ENCODE data around the gene CLPTM1L. TPM values are rescaled to one million over a fixed set of nuclear protein-coding genes. Genes with fewer than 3 reads are reported as not detected.
A peak's percentile ranks its signal among the peaks of the same experiment; 100 is the strongest.

CLPTM1L gene
- total and polyA plus RNA-seq, 5 experiments from 2014 or later: 24.9 to 70.1 (median 66.4) TPM

DNA sequence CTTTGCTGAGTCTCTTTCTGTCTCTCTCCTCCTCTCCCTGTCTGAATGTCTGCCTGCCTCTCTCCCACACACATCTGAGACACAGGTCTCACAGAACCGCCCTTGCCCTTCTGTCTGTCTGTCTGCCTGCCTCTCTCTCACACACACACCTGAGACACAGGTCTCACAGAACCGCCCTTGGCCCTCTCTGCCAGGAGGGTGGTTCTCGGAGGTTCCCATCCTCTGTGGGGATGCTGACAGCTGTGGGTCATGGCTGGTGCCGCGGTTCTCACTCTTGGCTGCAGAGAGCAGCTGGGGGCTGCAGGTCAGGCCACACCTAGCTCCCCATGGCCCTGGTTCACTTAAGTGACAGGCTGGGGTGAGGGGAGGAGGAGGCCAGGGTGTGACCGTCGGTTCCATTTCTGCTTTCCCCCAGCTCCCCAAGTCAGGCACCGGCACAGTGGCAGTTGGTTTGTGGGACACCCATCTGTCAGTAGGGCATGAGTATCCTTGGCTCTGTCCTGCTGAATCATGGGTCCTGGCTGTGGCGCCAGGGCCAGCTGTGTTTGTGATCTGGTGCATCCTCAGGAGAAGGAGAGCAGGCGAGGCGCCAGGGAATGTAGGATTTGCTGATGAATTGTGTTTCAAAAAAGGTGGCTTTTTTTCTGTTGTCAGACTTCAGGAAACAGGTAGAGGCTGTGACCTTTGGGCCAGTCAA lies 42.3 kb upstream of the CLPTM1L start:
- Mint-ChIP-seq H3K4me1 (peaks cover 15 to 26% (median 25%) of the 10 kb centered on the region in 4 donors), H3K9me3 (no peaks in the 10 kb centered on the region), H3K4me3 (peak overlapping the region; percentile 93 to 100 (median 98)), H3K27me3 (peaks cover 0 to 7% (median 3%) of the 10 kb centered on the region in 5 donors), H3K27ac (peak overlapping the region; percentile 98 to 100 (median 100)), H3K36me3 (no peaks in the 10 kb centered on the region)
- POLR2A ChIA-PET: interaction anchor here (2.5 to 3.7 kb wide), 4 partner anchors 42 to 247 kb away, joined by 10 to 43 read pairs (median 24); partner anchors contain the start of genes CLPTM1L and LPCAT1
- no peak for ATAC-seq
- DNase-seq: peak in 2 of 10 donors; percentile 10 to 20

DNA sequence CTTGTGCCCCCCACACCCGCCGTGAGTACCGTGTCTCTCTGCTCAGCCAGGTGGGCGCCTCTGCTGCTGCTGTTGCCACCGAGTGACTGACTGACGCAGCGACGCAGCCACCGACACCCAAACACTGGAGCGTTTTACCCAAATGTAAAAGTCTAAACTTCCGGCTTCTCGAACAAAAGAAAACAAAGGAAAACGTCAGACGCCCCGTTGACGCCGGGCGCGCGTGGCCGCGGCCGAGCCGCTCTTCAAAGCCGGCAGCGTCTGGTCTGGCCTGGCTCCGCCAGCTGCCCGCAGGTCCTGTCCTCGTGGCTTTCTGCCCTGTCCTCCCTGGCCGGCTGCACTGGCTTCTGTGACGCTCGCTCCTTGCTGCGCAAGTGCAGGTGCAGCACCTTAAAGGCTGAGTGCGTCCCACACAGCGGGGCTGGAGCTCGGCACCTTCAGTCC lies 41.4 kb upstream of the CLPTM1L start:
- peaks cover 18 to 31% (median 29%) of the 10 kb centered on the region in 4 donors for H3K4me1 Mint-ChIP-seq
- DNase-seq: peak in 9 of 10 donors; percentile 61 to 92 (median 86)
- peaks cover 0 to 3% (median 2%) of the 10 kb centered on the region in 5 donors for H3K27me3 Mint-ChIP-seq
- peak overlapping the region; percentile 93 to 100 (median 98) for H3K4me3 Mint-ChIP-seq
- peak; percentile 90 to 91 for ATAC-seq
- H3K36me3 Mint-ChIP-seq: no peaks in the 10 kb centered on the region
- no peaks in the 10 kb centered on the region for H3K9me3 Mint-ChIP-seq
- POLR2A ChIA-PET: interaction anchor here (0.6 to 3.7 kb wide), 16 partner anchors 11 to 415 kb away, joined by 3 to 43 read pairs (median 4); partner anchors contain the start of genes CLPTM1L, LPCAT1 and NDUFS6
- peak overlapping the region; percentile 98 to 100 (median 100) for H3K27ac Mint-ChIP-seq

DNA sequence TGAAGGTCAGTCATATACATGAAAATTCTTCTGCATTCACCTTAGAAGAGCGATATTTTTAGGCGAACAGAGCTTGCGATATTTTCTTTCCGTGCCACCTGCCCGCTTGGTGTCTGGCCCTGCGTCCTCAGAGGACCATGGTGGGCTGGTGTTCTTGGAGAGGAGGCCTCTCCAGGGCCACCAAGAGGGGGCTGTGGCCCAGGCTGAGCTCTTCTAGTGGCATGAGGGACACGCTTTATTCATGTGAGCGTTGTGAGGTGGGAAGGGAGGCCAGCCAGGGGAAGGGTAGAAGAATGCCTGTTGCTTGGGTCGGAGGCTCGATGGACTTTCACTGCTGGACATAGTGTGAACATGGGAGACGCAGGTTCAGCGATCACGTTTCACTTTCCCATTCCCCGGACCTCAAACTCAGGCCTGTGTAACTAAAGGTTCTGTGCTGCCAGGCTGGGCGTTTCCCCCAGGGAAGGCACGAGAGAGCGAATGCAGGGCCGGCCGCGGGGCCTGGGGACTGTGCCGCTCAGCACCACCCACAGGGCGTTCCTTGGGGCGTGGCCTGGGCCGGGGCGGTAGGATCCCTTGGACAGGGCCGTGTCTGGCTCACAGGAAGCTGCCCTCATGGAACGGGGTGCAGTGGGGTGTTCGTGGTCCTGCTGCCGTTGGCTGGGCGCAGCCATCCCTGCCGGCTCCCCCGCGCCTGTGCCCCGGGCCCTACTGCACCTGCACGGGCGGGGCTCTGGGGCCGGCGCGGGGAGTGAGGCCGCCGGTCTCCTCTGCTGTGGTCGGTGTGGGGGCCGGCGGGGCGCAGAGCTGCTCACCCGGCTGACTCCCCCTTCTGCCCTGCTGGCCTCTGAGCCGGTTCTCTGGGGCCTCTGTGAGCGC lies 40.7 kb upstream of the CLPTM1L start:
- H3K27me3 Mint-ChIP-seq: peaks cover 0 to 3% (median 2%) of the 10 kb centered on the region in 5 donors
- H3K4me1 Mint-ChIP-seq: peaks cover 18 to 35% (median 34%) of the 10 kb centered on the region in 4 donors
- ATAC-seq (peak; percentile 79 to 80), DNase-seq (peak; percentile 62 to 89 (median 77))
- peak overlapping the region; percentile 98 to 100 (median 100) for H3K27ac Mint-ChIP-seq
- no peaks in the 10 kb centered on the region for H3K9me3 Mint-ChIP-seq
- H3K4me3 Mint-ChIP-seq: peak overlapping the region; percentile 93 to 100 (median 98)
- no peaks in the 10 kb centered on the region for H3K36me3 Mint-ChIP-seq
- POLR2A ChIA-PET: interaction anchor here (0.6 to 3.7 kb wide), 20 partner anchors 10 to 415 kb away, joined by 3 to 43 read pairs (median 4); partner anchors contain the start of genes CLPTM1L, LPCAT1, NDUFS6 and TERT

DNA sequence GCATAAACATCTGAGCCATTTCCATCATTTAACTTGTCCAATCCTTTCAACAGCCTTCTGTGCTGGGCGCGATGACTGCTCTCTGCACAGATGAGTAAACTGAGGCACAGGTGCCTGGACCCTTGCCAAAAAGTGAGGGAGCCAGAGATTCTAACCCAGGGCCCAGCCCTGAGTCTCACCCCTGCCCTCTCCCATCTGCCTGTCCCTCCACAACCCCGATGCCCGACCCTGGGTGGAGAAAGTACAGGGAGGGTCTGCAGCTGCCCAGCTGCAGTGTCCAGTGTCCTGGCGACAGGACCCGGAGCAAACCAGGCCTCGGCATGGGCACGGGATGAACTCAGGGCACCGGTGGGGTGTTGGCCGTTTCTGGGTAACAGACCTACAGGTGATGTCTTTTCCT lies 39.6 kb upstream of the CLPTM1L start:
- H3K4me1 Mint-ChIP-seq: peaks cover 19 to 41% (median 36%) of the 10 kb centered on the region in 4 donors

DNA sequence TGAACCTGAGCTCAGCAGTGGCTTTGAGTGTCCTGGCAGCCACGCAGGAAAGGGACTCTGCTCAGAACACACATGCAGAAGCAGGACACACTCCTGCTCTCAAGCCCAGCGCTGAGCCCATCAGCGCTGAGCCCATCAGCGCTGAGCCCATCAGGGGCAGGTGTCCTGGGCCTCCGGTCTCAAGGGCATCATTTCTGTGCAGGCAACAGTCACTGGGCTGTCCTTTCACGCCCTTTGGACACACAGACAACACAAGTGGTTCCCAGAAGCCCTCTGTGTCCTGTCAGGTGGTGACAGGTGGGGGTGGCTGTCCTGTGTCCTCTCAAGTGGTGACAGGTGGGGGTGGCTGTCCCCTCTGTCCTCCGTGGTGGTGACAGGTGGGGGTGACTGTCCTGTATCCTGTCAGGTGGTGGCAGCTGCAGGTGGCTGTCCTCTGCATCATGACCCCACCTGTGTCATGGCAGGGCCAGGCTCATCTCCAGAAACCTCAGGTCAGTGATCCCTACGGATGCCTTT lies 39.0 kb upstream of the CLPTM1L start:
- no peak for DNase-seq
- H3K27ac Mint-ChIP-seq: peak overlapping the region in 1 of 10 donors; percentile 75
- POLR2A ChIA-PET: no interaction called here
- peaks cover 19 to 41% (median 36%) of the 10 kb centered on the region in 4 donors for H3K4me1 Mint-ChIP-seq
- no peaks in the 10 kb centered on the region for H3K36me3 Mint-ChIP-seq
- H3K4me3 Mint-ChIP-seq: peak overlapping the region in 1 of 10 donors; percentile 14
- no peaks in the 10 kb centered on the region for H3K9me3 Mint-ChIP-seq
- H3K27me3 Mint-ChIP-seq: peaks cover 0 to 3% (median 0%) of the 10 kb centered on the region in 5 donors
- ATAC-seq: no peak

More for the DNA sequence above, 39.6 kb upstream of the CLPTM1L start:
- POLR2A ChIA-PET: interaction anchor here (1.4 to 3.7 kb wide), 5 partner anchors 40 to 139 kb away, joined by 3 to 43 read pairs (median 16); partner anchors contain the start of genes CLPTM1L, LPCAT1 and TERT
- Mint-ChIP-seq H3K36me3 (no peaks in the 10 kb centered on the region), H3K27ac (peak overlapping the region in 4 of 10 donors; percentile 96 to 100 (median 97)), H3K27me3 (peaks cover 0 to 3% (median 2%) of the 10 kb centered on the region in 5 donors), H3K4me3 (peak overlapping the region in 1 of 10 donors; percentile 93), H3K9me3 (no peaks in the 10 kb centered on the region)
- ATAC-seq (no peak), DNase-seq (no peak)

DNA sequence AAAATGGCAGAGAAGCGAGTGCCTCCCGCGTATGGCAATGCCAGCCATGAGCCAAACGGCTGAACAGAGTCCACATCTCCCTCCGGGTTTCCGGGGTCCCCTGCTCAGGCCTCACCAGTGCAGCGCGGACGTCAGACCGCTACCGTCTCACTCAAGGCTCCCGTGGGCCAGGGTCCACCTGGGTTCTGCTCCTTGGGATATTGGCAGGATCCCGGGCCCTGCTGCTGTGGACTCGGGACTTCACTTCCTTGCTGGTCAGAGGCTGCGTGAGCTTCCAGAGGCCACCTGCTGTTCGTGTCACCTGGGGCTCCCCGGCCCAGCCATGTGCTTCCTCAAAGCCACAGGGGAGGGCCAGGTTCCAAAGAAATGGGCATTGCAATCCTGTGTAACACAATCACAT lies 38.4 kb upstream of the CLPTM1L start:
- Mint-ChIP-seq H3K36me3 (no peaks in the 10 kb centered on the region), H3K9me3 (no peaks in the 10 kb centered on the region), H3K4me3 (no peak overlapping the region), H3K4me1 (peaks cover 17 to 41% (median 36%) of the 10 kb centered on the region in 4 donors), H3K27ac (no peak overlapping the region), H3K27me3 (peaks cover 0 to 3% (median 0%) of the 10 kb centered on the region in 5 donors)
- ATAC-seq (no peak), DNase-seq (no peak)
- POLR2A ChIA-PET: no interaction called here

DNA sequence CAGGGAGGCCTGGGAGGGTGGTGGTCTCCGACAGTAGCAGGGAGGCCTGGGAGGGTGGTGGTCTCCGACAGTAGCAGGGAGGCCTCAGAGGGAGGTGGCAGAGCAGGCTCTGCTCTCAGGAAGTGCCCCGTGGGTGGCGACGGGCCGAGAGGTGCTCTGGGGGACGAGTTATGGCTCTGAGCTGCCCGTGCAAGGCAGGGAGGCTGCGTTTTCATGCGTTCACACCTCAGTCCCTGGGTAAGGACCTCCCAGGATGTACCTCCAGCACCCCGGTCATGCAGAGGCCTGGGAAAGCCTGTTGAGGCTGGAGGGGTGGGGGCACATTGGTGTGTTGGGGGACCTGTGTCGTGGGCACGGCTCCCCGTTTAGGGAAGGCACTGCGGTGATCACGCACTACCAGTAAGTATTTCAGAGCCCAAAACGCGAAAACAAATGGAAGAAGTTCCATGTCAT lies 37.4 kb upstream of the CLPTM1L start:
- no peaks in the 10 kb centered on the region for H3K9me3 Mint-ChIP-seq
- ATAC-seq: no peak
- H3K4me1 Mint-ChIP-seq: peaks cover 16 to 37% (median 31%) of the 10 kb centered on the region in 4 donors
- DNase-seq: no peak
- H3K27me3 Mint-ChIP-seq: peaks cover 0 to 3% (median 0%) of the 10 kb centered on the region in 5 donors
- peak overlapping the region in 1 of 10 donors; percentile 14 for H3K4me3 Mint-ChIP-seq
- H3K36me3 Mint-ChIP-seq: no peaks in the 10 kb centered on the region
- no peak overlapping the region for H3K27ac Mint-ChIP-seq
- POLR2A ChIA-PET: no interaction called here

DNA sequence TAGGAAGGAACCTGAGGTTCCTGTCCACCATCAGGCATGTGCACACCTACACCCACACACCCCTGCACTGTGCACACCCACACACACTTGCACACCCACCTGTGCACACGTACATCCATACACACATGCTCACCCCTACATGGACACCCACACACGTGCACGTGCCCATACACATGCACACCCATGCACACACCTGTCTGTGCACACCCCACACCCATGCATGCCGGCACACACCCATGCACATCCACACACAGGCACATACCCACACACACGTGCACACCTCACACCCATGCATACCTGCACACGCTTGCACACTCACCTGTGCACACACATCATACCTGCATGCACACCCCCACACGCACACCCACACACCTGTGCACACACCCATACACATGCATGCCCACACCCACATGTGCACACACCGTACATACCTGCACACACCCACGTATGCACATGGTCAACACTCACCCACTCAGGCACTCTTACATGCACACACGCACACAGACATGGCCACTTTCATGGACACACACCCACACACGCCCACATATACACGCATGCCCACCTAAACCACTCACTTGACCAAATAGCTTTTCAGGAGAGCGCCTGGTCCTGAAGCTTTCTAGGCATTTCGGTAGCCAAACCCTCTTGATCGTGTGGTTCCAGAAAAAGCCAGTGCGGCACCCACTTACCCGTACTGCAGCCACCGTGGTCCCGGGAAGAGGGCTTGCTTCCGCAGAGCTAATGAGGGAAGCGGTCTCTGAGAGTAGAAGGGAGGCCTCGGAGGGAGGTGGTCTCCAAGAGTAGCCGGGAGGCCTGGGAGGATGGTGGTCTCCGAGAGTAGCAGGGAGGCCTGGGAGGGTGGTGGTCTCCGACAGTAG lies 36.7 kb upstream of the CLPTM1L start:
- H3K9me3 Mint-ChIP-seq: no peaks in the 10 kb centered on the region
- peaks cover 10 to 30% (median 25%) of the 10 kb centered on the region in 4 donors for H3K4me1 Mint-ChIP-seq
- peak overlapping the region in 6 of 10 donors; percentile 7 to 68 (median 35) for H3K4me3 Mint-ChIP-seq
- H3K27me3 Mint-ChIP-seq: peaks cover 0 to 3% (median 0%) of the 10 kb centered on the region in 5 donors
- no peak for DNase-seq
- ATAC-seq: no peak
- H3K27ac Mint-ChIP-seq: peak overlapping the region in 2 of 10 donors; percentile 22 to 48
- no peaks in the 10 kb centered on the region for H3K36me3 Mint-ChIP-seq
- POLR2A ChIA-PET: no interaction called here

DNA sequence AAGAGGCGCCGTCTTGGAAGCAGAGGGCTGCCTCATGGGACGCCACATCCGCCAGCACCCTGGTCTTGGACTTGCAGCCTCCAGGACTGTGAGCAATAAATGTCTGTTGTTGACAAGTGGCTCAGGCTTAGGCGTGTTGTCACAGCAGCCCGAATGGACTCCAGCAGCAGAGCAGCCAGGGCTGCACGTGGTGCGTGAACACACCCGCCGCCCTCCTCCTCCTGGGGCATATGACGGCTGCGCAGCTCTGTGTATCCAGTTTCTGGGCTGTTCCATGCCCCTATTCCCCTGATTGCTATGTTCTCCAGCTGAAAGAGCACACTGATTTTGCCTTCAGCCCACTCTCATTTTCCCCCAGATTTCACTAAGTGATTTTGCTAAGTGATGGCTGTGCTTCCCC lies 36.0 kb upstream of the CLPTM1L start:
- Mint-ChIP-seq H3K27me3 (peaks cover 0 to 3% (median 0%) of the 10 kb centered on the region in 5 donors), H3K4me1 (peaks cover 10 to 25% (median 18%) of the 10 kb centered on the region in 4 donors), H3K27ac (no peak overlapping the region), H3K4me3 (peak overlapping the region in 6 of 10 donors; percentile 28 to 84 (median 74)), H3K36me3 (no peaks in the 10 kb centered on the region), H3K9me3 (no peaks in the 10 kb centered on the region)
- no peak for DNase-seq
- ATAC-seq: no peak
- POLR2A ChIA-PET: interaction anchor here (0.9 kb wide), 1 partner anchor 87 kb away, joined by 3 read pairs; no protein-coding TSS in a partner anchor

DNA sequence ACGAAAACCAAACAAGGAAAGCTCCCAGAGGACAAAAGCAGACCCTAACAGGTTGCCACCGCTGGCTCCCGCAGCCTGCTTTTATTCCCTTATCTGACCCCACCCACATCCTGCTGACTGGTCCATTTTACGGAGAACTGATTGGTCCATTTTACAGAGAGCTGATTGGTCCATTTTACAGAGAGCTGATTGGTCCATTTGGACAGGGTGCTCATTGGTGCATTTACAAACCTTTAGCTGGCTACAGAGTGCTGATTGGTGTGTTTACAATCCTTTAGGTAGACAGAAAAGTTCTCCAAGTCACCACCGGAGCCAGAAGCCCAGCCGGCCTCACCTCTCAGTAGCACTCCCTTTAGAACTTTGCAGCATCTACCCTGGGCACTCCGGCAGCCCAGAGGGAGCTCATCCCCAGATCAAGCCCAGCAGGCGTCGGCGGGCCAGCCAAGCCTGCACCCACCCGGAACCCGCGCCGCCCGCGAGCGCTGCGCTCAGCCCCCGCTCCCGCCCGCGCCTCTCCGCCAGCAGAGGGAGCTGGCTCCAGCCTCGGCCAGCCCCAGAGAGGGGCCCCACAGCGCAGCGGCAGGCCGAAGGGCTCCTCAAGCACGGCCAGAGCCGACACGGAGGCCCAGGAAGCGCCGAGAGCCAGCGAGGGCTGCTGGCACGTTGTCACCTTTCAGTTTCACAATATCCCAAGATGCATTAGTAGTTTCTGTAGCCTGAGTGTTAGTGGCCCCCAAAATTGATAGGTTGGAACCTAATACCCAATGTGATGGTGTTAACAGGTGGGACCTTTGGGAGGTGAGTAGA lies 35.3 kb upstream of the CLPTM1L start:
- peaks cover 5 to 21% (median 13%) of the 10 kb centered on the region in 4 donors for H3K4me1 Mint-ChIP-seq
- POLR2A ChIA-PET: interaction anchor here (0.9 to 1.5 kb wide), 4 partner anchors 10 to 265 kb away, joined by 3 to 4 read pairs (median 4); no protein-coding TSS in a partner anchor

More for the DNA sequence above, 35.3 kb upstream of the CLPTM1L start:
- peak; percentile 93 to 98 for ATAC-seq
- H3K27me3 Mint-ChIP-seq: peaks cover 0 to 3% (median 0%) of the 10 kb centered on the region in 5 donors
- H3K36me3 Mint-ChIP-seq: no peaks in the 10 kb centered on the region
- DNase-seq: peak; percentile 39 to 72 (median 62)
- H3K9me3 Mint-ChIP-seq: no peaks in the 10 kb centered on the region
- H3K4me3 Mint-ChIP-seq: peak overlapping the region; percentile 59 to 87 (median 76)
- H3K27ac Mint-ChIP-seq: peak overlapping the region in 7 of 10 donors; percentile 43 to 85 (median 56)

Measured in naive thymus-derived CD8-positive, alpha-beta T cell (primary cell).